Measurements from ENCODE around the gene IQSEC1. TPM values are rescaled to one million over a fixed set of nuclear protein-coding genes. Genes with fewer than 3 reads are reported as not detected.
A peak's percentile ranks its signal among the peaks of the same experiment; 100 is the strongest.

IQSEC1 gene
- total and polyA plus RNA-seq, 9 of the 15 experiments (the other 6 are each of a cell fraction or from before 2014, with no cell fraction given) = 0.56 to 39.0 (median 6.8) TPM

GRCh38 chr3:12966847-12967605 lies 106.2 kb downstream of the IQSEC1 start (continued):
- TF ChIP-seq ZNF280A (IDR thresholded peaks at IDR 0.05; ENCODE audit: low read depth, partially characterized antibody) (no peak), ZBED1 (IDR thresholded peaks at IDR 0.05) (no peak; the same call in 1 of the 2 replicates), SIX5 (IDR thresholded peaks at IDR 0.05; ENCODE audit: borderline replicate concordance in 1 of 2, insufficient read depth in 1 of 2, low read depth in 1 of 2, low read length in 2 of 2) (no peak), TEAD2 (tag; IDR thresholded peaks at IDR 0.05) (no peak), NFIX (CRISPR knock-in tag; IDR thresholded peaks at IDR 0.05; ENCODE audit: low read depth) (no peak), KDM2B (CRISPR knock-in tag; IDR thresholded peaks at IDR 0.05) (no peak; the same call in 1 of the 2 replicates), OTX1 (CRISPR knock-in tag; IDR thresholded peaks at IDR 0.05) (peak; percentile 92; the same call in 1 of the 2 replicates), IRF1 (CRISPR knock-in tag; IDR thresholded peaks at IDR 0.05; ENCODE audit: borderline replicate concordance) (no peak), ZNF184 (CRISPR knock-in tag; IDR thresholded peaks at IDR 0.05) (no peak), ZNF586 (CRISPR knock-in tag; conservative IDR thresholded peaks at IDR 0.05) (no peak), CAMTA2 (CRISPR knock-in tag; conservative IDR thresholded peaks at IDR 0.05) (no peak; the same call in 1 of the 2 replicates), SREBF2 (CRISPR knock-in tag; IDR thresholded peaks at IDR 0.05) (no peak), ZNF23 (CRISPR knock-in tag; IDR thresholded peaks at IDR 0.05) (no peak), NCOA6 (IDR thresholded peaks at IDR 0.05) (no peak), LARP7 (IDR thresholded peaks at IDR 0.05) (peak; percentile 69; the same call in 1 of the 2 replicates), PCBP2 (IDR thresholded peaks at IDR 0.05; ENCODE audit: low read depth, low read length, poor library complexity, severe bottlenecking) (no peak), ZBTB8A (IDR thresholded peaks at IDR 0.05; ENCODE audit: partially characterized antibody) (no peak), MIER1 (IDR thresholded peaks at IDR 0.05; ENCODE audit: low read depth) (no peak)
- TF ChIP-seq, protein P1, sequence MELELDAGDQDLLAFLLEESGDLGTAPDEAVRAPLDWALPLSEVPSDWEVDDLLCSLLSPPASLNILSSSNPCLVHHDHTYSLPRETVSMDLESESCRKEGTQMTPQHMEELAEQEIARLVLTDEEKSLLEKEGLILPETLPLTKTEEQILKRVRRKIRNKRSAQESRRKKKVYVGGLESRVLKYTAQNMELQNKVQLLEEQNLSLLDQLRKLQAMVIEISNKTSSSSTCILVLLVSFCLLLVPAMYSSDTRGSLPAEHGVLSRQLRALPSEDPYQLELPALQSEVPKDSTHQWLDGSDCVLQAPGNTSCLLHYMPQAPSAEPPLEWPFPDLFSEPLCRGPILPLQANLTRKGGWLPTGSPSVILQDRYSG (tag; conservative IDR thresholded peaks at IDR 0.05; ENCODE audit: low read depth) = no peak
- TF ChIP-seq, protein P2, sequence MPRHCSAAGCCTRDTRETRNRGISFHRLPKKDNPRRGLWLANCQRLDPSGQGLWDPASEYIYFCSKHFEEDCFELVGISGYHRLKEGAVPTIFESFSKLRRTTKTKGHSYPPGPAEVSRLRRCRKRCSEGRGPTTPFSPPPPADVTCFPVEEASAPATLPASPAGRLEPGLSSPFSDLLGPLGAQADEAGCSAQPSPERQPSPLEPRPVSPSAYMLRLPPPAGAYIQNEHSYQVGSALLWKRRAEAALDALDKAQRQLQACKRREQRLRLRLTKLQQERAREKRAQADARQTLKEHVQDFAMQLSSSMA (CRISPR knock-in tag; IDR thresholded peaks at IDR 0.05) = no peak
- TF ChIP-seq, protein P3, sequence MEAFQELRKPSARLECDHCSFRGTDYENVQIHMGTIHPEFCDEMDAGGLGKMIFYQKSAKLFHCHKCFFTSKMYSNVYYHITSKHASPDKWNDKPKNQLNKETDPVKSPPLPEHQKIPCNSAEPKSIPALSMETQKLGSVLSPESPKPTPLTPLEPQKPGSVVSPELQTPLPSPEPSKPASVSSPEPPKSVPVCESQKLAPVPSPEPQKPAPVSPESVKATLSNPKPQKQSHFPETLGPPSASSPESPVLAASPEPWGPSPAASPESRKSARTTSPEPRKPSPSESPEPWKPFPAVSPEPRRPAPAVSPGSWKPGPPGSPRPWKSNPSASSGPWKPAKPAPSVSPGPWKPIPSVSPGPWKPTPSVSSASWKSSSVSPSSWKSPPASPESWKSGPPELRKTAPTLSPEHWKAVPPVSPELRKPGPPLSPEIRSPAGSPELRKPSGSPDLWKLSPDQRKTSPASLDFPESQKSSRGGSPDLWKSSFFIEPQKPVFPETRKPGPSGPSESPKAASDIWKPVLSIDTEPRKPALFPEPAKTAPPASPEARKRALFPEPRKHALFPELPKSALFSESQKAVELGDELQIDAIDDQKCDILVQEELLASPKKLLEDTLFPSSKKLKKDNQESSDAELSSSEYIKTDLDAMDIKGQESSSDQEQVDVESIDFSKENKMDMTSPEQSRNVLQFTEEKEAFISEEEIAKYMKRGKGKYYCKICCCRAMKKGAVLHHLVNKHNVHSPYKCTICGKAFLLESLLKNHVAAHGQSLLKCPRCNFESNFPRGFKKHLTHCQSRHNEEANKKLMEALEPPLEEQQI (IDR thresholded peaks at IDR 0.05) = no peak
